ENCODE measurements around the gene FADS6. TPM values are rescaled to one million over a fixed set of nuclear protein-coding genes. Genes with fewer than 3 reads are reported as not detected.

Gene FADS6, protein sequence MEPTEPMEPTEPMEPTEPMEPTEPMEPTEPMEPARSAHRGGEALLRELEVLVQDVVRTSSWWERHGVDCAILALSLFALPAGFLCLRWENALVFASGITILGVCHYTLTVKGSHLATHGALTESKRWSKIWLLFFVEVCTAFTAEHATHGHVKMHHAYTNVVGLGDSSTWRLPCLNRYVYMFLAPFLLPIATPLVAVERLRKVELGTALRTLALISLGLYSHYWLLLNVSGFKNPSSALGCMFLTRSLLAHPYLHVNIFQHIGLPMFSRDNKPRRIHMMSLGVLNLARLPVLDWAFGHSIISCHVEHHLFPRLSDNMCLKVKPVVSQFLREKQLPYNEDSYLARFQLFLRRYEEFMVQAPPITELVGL
- not detected in 2 replicates for total RNA-seq

DNA sequence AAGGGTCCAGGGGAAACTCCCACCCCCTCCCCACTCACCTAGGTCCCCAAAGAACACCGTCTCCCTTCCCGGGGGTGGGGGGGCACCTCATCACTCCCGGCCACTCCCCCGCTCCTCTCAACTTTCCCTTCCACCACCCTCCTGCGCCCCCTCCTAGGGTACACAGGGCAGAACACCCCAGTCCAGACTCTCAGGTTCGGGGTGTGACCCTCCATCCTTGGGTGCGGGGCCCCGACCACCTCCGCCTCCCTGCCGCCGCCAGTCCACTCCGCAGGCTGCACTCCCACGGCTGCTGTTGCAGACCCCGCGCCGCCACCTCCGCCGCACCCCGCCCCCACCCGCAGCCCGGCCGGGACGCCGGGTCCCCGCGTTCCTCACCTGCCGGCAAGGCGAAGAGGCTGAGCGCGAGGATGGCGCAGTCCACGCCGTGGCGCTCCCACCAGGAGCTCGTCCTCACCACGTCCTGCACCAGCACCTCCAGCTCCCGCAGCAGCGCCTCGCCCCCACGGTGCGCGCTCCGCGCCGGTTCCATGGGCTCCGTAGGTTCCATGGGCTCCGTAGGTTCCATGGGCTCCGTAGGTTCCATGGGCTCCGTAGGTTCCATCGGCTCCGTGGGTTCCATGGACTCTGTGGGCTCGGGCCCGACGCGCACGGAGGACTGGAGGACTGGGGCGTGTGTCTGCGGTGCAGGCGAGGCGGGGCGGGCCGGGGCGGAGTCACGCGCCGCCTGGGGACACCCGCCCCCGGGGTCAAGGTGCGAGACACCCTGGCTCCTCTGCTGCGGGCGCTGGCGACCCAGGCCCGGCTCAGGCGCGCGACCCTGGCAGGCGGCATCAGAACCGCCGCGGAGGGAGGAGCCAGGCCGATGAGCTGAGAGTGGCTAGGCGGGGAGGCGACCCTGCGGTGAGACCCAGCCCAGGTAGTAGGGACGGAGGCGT is at the start of gene FADS6:
Gene FADS6 (minus strand): TSS at position 660 of the 938 bp plus-strand sequence. CDS start 38 bp downstream, at position 622.

DNA sequence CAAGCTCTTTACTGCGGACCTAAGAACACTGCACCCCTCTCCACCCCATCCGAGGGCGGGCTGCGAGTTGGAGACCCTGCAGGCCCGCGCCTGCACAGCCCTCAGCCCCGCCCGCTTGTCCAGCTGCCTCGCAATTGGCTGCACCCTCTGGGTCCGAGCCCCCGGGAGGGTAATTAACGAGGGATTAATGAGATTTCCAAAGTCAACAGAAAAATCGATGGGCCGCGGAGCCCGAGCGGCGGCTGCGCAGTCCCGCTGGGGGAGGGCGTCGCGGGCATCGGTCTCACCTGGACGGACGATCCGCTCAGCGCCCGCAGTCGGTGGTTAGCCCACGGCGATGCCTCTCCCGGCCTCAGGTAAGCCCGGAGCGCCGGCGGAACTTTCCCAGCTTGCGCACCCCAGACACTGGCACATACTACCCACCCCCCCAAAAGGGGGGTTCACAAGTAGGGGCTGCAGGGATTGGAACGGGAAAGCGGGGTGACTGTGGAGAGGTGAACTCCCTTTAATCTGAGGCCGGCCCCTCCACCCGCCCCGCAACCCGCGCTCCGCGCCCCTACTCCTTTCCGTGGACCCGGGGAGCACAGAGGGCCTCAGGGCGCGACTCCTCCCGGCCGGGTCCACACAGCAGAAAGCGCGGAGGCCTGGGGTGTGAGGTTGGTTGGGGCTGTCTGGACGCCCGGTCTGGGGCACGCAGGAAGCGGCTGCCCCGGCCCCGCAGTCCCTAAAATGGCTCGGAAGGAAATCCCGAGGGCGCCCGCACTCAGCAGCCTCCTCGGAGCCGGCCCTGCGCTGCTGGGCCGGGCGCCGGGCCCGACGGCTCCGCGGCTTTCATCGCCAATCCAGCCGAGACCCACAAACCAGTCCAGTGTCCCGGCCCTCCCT is 42.4 kb upstream of the FADS6 start, which contains the start of gene OTOP3:
Gene OTOP3 (plus strand): TSS at position 314 of the 885 bp plus-strand sequence. CDS start 24 bp downstream, at position 338.

DNA sequence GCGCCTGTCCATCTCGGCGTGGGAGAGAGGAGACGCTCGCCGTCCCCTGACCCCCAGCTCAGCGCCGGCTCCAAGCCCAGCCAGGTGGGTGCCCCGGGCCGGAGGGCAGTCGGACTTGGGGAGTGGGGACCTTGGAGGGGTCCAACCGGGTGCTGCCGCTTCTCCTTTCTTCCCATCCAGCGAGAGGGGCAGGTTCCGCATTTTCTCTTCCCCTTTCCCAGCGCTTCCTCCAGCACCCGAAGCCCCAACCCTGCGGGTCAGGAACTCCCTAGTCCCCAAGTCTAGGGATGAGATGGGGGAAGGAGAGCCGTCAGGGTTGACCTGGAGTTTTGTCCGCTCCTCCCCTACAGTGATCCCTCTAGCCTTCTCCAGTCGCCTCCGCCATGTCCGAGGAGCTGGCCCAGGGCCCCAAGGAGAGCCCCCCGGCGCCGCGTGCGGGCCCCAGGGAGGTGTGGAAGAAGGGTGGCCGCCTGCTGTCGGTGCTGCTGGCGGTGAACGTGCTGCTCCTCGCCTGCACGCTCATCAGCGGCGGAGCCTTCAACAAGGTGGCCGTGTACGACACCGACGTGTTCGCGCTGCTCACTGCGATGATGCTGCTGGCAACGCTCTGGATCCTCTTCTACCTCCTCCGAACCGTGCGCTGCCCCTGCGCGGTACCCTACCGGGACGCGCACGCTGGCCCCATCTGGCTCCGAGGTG is 31.0 kb upstream of the FADS6 start, which contains the start of gene OTOP2:
Gene OTOP2 (plus strand): TSS at position 24 of the 699 bp plus-strand sequence. CDS start 360 bp downstream, at position 384.

DNA sequence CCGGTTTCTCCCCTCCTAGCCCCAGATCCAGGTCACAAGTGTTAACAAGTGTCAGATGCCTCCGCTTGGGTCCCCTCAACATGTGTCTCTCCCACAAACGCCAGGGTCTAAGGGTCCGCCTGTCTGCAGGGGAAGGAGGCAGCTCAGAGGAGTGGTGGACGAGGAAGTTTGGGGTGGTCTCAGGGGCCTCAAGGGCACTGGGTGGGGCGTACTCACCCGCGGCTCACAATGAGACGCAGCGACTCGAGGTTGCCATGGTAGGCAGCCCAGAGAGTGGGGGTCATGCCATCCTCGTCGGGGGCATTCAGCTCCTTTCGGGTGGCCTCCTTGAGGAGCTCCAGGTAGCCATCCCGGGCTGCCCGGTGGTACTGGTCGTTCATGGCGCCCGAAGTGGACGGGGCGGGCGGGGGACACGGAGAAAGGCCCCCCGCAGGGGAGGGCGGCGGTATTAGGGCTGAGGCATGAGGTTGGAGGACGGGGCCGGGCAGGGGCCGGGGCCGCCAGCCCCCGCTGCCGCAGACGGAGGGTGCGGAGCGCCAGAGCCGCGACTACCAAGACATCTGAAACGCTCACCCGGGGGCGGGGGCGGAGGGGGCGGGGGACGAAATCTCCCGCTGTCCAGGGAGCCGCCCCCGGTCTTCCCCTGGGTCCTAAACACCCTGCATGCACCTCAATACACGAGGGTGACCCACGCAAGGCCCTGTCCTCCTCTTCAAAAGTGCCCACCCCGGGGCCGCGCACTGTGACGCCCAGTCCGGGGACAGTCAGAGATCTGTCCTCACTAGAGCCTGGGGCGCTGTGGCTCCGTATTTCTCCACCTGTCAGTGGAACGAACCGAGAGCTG is 29.5 kb upstream of the FADS6 start, which contains the start of gene USH1G:
Gene USH1G (minus strand): TSS at position 562 of the 844 bp plus-strand sequence. CDS start 182 bp downstream, at position 380.

DNA sequence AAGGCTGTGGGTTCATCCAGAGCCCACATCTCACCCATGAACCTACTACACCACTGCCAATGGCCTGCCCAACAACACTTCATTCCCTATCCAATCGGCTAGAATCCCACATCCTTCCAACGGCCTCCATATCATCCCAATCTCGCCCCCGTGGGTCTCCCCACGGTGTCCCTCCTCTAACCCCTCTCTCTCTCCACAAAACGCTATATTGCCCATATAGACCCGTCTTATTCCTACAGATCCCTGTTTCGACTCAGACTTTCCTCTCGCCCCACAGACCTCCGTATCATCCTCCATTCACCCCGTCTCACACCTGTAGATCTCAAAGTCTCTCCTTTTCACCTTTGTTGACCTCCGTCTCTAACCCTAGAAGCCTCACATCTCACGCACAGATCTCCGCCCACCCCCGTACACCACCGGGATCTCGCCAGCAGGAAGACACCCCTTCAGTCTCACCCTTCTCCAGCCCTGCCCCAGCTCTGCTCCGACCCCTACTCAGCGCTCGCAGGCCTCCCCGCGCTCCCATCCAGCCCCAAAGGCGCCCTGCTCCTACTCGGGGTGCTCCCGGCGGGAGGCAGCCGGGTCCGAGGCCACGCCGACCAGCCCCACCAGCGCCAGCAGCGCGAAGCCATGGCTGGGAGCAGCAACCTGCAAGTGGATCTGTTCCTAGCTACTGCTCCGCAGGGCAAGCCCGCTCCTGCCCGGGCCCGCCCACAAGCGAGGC is 21.0 kb downstream of the FADS6 start, which contains the start of gene FDXR:
Gene FDXR (minus strand): TSS at position 682 of the 724 bp plus-strand sequence. CDS start 50 bp downstream, at position 632.

DNA sequence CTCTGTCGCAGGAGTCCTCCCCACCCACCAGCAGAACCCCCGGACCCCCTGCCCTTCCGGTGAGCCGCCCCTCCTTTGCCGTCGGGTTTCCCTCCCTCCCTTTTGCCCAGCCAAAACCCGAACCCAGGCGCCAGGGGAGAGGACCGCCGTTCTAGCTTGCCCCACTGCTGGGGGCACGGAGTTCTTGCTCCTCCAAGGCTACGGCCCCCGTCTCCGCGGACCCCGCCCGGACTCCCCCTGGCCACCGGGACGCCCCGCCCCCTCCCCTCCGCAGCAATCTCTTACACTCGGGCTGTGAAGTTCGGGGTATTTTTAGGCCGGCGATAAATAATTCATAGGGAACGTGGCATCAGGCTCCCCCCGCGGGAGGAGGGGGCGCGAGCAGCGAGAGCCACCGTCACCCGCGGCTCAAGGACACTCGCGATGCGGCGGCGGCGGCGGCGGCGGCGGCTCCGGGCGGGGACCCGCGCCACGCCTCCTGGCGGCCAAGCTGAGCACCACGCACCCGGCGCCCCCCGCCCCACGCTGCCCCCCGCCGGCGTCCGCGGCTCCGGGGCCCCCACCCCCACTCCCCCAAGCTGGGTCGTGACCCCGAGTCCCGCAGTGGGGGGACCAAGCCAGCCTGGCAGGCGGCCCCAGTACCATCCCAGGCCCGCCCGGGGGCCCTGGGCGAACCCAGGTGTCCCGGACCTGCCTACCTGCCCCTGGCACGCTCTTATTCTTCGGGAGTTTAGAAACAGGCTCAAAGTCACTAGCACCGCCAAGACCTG is 33.8 kb downstream of the FADS6 start, which contains the start of gene GRIN2C:
Gene GRIN2C (minus strand): TSS at position 427 of the 770 bp plus-strand sequence. CDS start 4,793 bp downstream, outside the sequence.

Other genes with a start within 250 kb of the FADS6 start
- not detected in 2 replicates for gene CD300LF, start 180.7 kb downstream of the FADS6 start, total RNA-seq
- gene RAB37, start 156.4 kb downstream of the FADS6 start, total RNA-seq, result 0.33 and 0.36 TPM in 2 replicates
- 13.0 and 14.5 TPM in 2 replicates for gene NHERF1, start 145.0 kb downstream of the FADS6 start, total RNA-seq
- 32.6 and 46.7 TPM in 2 replicates for gene NAT9, start 117.3 kb downstream of the FADS6 start, total RNA-seq
- gene GRIN2C, start 33.7 kb downstream of the FADS6 start, total RNA-seq, result 0.13 and 0.50 TPM in 2 replicates
- gene FDXR, start 20.6 kb downstream of the FADS6 start, total RNA-seq, result 25.0 and 43.9 TPM in 2 replicates
- 0.03 TPM in 1 of 2 replicates, not detected in the other for gene USH1G, start 29.6 kb upstream of the FADS6 start, total RNA-seq
- not detected in 2 replicates for gene OTOP2, start 30.6 kb upstream of the FADS6 start, total RNA-seq
- gene OTOP3, start 42.3 kb upstream of the FADS6 start, total RNA-seq, result not detected in 2 replicates
- gene HID1, start 79.1 kb upstream of the FADS6 start, total RNA-seq, result 2.2 and 2.3 TPM in 2 replicates
- 22.5 and 25.6 TPM in 2 replicates for gene CDR2L, start 94.0 kb upstream of the FADS6 start, total RNA-seq
- 13.4 and 15.6 TPM in 2 replicates for gene MRPL58, start 119.0 kb upstream of the FADS6 start, total RNA-seq
- gene ATP5PD, start 153.3 kb upstream of the FADS6 start, total RNA-seq, result 129 and 130 TPM in 2 replicates
- gene KCTD2, start 153.6 kb upstream of the FADS6 start, total RNA-seq, result 19.7 and 23.1 TPM in 2 replicates
- 3.3 and 6.9 TPM in 2 replicates for gene SLC16A5, start 194.3 kb upstream of the FADS6 start, total RNA-seq
- gene ARMC7, start 216.3 kb upstream of the FADS6 start, total RNA-seq, result 3.1 and 3.3 TPM in 2 replicates
- 23.1 TPM in 2 replicates for gene NT5C, start 238.1 kb upstream of the FADS6 start, total RNA-seq

All from smooth muscle cell of the pulmonary artery (primary cell).